Measurements from ENCODE around the gene FEZ2.

DNA sequence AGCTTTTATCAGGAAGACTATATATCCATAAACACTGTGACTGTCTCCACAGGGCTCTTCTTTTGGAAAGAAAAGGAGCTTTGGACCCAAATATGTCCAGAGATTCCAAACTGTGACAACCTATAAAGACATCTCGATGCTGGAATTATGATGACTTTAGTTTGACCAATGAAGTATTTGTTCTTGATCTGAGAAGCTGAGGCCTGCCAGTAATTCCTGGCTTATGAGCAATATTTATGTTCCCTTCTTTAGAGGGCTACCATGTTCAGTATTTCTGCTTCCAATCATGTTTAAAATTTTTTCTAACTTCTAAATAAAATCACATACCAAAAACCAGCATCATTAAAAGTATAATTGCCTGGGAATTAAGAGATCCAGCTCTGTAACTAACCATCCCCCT, 41.1 kb downstream of the FEZ2 start:
- TF ChIP-seq, protein P1, sequence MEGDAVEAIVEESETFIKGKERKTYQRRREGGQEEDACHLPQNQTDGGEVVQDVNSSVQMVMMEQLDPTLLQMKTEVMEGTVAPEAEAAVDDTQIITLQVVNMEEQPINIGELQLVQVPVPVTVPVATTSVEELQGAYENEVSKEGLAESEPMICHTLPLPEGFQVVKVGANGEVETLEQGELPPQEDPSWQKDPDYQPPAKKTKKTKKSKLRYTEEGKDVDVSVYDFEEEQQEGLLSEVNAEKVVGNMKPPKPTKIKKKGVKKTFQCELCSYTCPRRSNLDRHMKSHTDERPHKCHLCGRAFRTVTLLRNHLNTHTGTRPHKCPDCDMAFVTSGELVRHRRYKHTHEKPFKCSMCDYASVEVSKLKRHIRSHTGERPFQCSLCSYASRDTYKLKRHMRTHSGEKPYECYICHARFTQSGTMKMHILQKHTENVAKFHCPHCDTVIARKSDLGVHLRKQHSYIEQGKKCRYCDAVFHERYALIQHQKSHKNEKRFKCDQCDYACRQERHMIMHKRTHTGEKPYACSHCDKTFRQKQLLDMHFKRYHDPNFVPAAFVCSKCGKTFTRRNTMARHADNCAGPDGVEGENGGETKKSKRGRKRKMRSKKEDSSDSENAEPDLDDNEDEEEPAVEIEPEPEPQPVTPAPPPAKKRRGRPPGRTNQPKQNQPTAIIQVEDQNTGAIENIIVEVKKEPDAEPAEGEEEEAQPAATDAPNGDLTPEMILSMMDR (IDR thresholded peaks at IDR 0.05; ENCODE audit: low read depth, low read length), result no peak
- TF ChIP-seq EZH2phosphoT487 (IDR thresholded peaks at IDR 0.05; ENCODE audit: low read depth), result no peak
